HG03457 (cell line): ENCODE results near the gene IL15RA.
"Not testable (repeated sequence)": the region's sequence is repeated elsewhere in the genome, so short reads cannot be mapped to it uniquely, and the experiment has no call there.

Source experiments
- ATAC-seq: cut with Tn5 transposase; IDR thresholded peaks from one replicate; pipeline ENCODE4 v1.9.1; 2021; ENCODE audit warnings: moderate number of reproducible peaks; ENCODE audit not compliant: unreplicated experiment

The IL15RA gene

DNA sequence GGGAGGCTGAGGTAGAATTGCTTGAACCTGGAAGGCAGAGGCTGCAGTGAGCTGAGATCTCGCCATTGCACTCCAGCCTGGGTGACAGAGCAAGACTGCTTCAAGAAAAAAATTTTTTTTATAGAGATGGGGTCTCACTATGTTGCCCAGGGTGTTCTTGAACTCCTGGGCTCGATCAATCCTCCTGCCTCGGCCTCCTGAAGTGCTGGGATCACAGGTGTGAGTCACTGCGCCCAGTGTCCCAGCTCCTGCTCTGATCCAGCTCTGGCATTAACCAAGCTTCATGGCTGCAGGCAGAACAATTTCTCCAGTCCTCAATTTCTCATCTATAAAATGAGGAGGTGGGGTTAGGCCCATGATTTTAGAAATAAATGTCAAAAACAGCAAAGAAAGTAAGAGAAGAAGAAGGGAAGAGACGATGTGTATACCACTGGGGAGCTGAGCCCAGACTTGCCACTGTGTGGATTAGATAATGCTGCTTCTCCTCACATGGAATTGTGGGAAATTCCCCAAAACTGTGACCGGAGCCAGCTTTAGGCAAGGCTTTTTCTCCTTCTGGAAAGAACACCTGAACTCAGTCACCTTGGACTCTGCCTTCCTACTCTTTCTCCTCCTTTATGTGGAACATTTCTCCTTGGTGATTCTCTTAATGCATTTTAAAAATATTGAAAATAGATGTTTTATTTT is 25.5 kb downstream of the IL15RA start:
- no peak for ATAC-seq

DNA sequence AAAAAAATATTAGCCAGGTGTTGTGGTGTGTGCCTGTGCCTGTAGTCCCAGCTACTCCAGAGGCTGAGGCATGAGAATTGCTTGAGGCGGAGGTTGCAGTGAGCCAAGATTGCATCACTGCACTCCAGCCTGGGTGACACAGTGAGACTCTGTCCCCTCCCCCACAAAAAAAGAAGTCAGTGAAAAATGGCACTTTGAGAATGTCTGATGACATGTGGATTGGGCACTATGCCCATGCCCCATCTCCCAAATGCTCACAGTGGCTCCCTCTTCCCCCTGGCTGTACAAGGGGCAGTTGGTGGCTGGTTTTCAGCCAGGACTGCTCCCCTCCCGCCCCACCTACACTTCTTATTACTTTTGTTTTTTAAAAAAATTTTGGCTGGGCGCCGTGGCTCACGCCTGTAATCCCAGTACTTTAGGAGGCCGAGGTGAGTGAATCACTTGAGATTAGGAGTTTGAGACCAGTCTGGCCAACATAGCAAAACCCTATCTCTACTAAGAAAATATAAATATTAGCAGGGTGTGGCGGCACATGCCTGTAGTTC is 26.1 kb downstream of the IL15RA start:
- ATAC-seq, result no peak

DNA sequence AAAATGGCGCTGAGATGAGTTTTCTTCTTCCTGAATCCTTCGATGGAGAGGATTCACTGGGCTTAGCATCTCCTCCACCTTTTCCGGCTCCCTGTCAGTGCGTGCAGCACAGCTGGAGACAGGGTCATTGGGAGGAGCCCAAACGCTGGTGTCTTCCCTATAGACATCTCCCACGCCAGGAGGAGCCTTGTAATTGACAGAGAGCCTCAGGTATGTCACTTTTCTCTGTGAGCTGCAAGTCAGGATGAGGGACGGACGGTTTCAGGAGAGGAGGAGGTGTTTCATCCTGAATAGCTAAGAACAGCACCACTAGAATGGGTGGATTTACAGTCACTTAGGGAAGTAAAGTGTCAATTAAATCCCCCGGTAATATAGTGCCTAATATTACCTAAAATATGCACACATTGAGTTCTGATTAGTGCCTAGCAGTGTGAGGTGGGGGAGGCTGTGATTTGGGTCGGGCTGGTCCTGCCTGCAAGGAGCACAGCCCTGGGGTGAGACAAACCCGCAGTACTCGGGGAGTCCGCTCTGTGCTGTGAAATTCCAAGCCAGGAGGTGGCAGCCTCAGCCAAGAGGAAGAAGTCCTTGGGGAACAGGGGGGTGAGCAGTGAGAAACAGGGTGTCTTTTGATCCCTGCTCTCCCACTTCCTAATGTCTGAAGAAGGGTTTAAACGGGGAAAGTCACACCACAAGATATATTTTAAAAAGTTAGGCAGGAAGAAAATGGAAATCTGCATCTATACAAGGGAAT is 28.2 kb downstream of the IL15RA start:
- no peak for ATAC-seq

DNA sequence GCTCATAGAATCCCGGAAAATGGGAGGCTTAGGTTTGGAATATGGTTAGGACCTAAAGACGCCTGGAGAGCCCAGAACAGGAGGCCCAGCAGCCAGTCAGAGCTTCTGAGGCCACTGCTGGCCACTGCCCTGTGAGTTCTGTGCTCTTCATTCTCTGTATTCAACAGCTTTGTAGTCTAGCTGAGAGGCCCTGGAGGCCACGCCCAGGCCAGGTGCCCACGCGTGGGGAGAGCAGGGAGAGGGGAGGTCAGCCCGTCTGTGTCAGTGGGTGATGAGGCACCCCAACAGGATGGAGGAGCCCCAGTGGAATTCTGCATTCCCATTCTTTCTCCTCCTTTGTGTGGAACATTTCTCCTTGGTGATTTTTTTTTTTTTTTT is 29.1 kb downstream of the IL15RA start:
- ATAC-seq, result no peak

DNA sequence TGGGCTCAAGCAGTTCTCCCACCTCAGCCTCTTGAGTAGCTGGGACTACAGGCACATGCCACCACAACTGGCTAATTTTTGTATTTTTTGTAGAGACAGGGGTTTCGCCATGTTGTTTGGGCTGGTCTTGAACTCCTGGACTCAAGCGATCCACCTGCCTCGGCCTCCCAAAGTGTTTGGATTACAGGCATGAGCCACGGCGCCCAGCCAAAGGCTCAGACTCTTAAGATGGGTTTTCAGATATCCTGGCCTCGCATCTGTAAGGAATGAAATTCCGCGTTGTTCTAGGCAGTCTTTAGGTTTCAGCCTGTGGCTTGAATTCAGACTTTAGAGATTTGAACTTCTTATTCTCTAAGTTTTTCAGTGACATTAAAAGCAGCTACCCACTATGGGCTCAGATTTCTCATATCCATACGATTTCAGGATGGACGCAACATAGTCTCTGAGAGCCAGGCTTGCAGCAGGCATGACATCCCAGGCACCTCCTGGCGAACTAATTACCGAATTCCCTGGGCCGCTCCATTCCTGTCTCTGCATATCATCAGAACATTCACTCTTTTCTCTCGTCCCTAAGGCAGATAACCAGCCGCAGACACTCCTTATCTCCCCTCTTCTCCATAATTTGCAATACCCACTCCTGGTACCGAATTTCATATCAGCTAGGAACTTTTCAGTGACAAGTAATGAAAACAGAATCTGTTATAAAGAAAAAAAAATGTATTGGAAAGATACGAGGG is 29.7 kb downstream of the IL15RA start:
- ATAC-seq, result no peak

DNA sequence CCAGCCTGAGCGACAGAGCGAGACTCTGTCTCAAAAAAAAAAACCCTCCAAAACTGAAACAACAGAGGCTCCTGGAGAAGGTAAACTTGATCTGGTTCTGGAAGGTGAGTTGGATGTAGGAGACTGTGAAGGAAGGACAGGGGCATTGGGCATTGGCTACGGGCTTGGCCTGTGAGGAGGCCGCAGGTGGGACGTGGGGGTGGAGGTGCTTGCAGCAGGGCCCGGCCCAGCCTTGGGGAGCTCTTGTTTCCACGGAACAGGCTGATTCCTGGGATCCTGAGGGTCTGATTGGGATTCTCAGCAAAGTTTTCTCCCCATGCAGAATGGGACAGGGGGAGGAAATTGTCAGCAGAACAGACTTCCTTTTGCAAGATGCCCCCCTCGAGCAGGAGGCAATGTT is 30.6 kb downstream of the IL15RA start:
- ATAC-seq, result no peak

DNA sequence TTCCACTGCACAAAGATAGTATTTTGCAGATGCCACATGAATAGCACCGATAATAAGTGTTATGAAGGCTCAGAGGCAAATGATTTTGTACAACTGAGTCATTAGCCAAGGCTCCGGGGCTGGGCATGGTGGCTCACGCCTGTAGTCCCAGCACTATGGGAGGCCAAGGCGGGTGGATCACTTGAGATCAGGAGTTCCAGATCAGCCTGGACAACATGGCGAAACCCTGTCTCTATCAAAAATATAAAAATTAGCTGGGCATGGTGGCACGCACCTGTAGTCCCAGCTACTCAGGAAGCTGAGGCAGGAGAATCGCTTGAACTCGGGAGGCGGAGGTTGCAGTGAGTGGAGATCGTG is 30.9 kb downstream of the IL15RA start:
- not testable (repeated sequence) for ATAC-seq

DNA sequence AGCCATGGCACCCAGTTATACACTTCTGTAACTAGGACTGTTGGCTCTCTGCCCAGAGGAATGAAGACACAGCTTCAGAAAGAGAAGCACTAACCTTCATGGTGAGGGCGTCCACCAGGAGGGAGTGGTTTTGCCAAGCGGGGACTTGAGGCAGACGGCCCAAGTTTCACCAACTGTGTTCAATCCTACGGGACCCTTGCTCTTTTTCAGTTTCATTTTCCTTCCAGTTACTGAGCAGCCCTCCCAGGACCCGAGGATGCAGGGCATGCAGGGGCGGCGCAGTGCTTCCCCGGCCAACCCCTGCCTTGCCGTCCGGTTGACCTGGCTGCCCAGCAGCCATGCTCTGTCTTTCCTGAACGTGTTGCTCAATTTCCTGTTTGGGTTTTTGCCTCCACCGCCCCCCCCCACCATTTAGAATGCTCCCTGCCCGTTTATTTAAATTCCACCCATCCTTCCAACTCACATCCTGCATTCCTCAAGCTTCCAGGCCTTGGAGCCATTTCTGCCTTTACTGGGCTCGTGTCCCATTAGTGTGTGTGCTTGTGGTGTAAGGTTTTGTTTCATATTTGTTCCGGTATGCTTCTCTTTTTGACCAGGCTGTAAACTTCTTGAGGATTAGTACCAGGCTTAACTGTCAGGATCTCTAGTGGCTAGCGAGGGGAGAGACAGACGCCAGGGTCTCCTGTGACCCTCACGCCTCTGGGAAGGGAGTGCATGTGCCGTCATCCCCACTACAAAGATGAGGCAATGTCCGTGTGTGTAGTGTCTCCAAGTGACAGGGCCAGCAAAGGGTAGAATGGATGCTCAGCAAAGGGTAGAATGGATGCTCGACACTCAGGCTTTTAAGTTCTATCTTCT is 31.6 kb downstream of the IL15RA start:
- no peak for ATAC-seq

DNA sequence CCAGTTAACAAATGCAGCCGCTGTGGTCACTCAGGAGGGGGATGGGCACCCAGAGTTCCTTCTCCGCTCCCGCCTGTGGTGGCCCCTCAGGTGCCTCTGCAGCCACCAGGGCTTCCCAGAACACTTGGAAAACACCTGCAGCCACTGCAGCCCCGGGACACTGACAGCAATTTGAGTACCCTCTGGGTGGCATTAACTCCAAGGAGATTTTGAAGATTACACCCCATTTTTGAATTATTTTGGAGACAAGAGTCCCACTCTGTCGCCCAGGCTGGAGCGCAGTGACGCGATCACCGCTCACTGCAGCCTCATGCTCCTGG is 32.2 kb downstream of the IL15RA start:
- ATAC-seq, result no peak

DNA sequence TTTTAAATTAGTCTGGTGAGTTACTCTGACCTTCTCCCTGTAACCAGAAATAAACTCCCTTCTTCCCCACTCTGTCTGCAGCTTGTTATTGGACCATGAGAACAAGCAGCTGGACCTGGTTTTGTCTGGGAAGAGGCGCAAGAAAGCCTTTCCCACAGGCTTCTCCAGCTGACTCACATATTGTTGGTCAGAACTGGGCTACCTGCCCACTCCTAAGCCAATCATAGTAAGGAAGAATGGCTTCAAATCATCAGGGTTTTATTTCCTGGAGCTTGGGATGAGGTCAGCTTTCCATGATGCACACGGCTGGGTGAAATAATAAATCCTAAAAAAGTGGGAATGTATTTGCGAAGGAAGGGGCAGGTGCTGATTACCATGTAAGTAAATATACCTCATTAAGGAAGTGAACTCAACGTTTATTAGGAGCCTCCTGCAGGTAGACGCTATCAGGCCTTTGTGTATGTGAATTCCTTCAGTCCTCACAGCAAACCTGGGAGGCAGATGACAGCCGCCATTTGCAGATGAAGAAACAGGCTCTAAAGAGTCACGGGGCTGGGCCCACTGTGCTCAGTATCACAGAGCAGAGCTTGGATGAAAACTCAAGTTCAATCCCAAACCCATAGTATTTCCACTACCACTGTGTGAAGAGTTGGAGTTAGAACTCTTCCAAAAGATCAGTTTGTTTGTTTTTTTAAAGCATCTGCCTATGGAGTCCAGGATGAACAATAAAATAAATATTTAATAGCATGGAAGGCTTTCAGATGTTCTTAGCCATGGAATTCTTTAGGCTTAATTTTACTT is 32.8 kb downstream of the IL15RA start:
- ATAC-seq, result no peak

DNA sequence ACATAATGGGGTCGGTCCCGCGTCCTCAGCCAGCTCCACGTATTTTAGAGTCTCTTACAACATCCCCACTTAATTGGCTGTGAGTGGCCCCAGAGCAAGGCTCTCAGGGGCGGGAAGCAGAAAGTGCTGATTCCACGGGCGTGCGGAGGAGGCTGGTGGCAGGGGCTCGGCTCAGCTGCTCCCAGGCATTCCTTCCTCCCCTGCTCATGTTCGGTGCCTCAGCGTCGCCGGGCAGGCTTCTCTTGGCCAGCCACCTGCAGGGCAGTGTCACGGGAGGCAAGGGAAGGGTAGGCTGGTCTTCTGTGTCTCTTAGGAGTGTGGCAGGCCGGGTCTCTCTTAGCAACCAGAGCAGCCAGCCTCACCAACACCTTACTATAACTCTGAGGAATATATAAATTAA is 33.8 kb downstream of the IL15RA start:
- no peak for ATAC-seq

DNA sequence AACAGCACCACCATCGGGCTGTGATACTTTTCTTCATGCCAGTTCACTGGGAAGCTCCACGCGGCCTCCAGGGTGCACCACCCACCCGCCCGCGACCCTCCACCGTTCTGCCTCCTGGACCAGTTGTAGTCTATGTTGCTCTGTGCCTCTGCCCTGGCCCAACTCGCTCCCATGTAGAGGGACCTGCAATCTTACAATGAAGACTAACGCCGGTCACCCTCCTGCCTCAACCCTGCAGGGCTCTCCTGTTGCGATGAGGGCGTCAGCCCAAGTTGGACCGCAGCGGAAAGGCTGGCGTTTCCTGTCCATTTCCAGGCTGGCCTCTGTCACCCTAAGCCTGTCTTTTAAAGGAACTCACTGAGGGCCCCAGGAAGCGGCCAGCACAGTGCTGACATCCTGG is 34.9 kb downstream of the IL15RA start:
- ATAC-seq, result no peak

DNA sequence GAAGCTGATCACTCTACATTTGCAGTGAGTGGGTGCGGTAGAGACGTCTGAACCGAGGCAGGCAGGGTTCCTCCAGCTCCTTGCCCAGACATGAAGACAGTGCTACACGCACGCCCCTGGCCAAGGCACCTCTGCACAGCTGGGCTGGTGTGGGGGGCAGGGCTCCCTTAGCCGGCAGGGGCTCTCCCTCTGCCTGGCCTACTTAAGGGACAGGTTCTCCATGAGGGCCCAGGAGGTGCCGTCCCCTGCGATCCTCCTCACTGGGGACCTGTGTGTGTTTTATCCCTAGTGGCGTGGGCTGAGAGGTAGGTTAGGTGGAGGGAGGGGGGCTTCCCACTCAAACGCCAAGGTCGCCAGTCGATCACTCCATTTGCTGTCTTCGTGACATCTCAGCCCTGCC is 35.3 kb downstream of the IL15RA start:
- ATAC-seq, result no peak

DNA sequence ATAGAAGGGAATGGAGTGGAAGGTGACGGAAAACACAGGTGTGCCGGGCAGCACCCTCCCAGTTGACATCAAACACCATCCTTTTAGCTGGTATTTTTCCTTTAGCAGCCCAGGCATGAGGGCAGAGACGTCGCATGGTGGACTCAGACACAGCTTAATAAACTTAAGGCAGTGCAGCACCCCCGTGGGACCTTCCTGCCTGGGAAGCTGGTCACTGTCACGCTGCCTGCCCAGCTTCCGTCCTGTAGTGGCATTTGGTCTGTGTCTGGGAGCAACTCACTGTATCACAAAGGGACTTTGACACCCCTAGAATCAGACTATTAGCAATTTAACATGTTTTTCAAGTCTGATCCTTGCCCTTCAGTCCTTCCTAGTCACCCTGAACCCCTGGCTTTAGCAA is 35.8 kb downstream of the IL15RA start:
- ATAC-seq, result no peak

DNA sequence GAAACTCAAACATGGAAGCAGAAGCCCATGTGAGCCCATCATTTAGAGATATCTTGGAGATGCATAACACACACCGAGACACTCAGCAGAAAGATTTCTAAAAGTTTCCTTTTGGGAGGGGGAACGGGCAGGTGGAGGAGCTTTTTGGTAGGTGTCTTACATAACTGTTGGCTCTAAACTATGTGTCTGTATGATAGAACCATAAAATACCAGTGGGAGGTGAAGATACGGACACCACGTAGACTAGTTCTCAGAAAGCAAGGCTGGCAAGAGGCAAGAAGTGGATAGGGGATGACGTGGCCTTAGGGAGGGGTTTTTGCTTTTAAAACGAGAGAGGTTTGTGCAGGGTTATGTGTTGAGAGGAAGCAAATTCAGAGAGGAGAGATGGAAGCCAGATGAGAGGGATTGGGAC is 36.5 kb downstream of the IL15RA start:
- no peak for ATAC-seq

DNA sequence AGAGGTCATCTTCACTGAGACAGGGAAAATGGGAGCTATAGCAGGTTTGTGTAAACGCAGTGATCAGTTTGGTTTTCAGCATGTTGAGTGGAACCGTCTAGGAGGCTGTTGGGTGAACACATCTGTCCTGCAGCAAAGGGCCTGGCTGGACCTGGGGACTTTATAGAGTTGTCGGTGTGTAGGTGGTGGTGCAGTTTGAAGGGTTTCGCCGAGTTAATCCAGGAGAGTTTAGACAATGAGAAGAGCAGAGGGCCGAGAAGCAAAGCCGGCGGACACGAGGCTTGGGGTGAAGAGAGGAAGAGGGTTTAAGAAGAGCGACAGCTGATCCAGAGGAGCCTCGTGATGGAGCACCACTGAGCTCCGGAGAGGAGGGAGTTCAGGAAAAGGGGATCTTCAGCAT is 39.1 kb downstream of the IL15RA start:
- ATAC-seq, result no peak

DNA sequence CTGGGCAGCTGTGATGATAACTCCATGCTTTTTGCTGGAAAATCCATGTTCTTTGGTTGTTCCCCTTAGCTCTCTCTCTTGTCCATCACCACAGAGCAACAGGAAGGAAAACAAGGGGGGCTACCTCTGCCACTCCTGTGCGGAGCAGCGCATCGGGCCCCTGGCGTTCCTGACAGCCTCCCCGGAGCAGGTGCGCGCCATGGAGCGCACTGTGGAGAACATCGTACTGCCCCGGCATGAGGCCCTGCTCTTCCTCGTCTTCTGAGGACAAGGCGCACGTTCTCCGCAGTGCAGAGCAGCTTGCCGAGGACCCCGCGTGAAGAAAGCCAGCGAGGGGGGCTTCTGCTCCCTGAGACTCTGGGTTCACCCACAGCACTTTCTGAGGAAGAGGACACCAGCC is 40.3 kb downstream of the IL15RA start:
- no peak for ATAC-seq

DNA sequence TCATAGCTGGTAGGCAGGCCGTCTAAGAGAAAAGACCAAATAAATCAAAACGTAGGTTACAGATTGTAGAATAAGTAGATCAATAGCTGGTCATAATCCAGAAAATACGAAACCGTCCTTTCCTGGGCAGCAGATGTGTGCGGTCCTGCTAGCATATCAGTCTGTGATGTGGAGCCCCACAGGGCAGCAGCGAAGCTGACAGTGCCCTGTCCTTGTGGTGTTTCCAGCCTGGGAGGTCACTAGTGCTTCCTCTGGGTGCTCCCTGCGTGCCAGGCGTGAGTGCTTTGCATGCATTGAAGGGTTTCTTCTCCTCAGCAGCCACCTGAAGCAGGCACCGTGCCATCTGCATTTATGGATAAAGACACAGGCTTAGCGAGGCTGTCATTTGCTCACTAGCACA is 41.7 kb downstream of the IL15RA start:
- ATAC-seq, result no peak

DNA sequence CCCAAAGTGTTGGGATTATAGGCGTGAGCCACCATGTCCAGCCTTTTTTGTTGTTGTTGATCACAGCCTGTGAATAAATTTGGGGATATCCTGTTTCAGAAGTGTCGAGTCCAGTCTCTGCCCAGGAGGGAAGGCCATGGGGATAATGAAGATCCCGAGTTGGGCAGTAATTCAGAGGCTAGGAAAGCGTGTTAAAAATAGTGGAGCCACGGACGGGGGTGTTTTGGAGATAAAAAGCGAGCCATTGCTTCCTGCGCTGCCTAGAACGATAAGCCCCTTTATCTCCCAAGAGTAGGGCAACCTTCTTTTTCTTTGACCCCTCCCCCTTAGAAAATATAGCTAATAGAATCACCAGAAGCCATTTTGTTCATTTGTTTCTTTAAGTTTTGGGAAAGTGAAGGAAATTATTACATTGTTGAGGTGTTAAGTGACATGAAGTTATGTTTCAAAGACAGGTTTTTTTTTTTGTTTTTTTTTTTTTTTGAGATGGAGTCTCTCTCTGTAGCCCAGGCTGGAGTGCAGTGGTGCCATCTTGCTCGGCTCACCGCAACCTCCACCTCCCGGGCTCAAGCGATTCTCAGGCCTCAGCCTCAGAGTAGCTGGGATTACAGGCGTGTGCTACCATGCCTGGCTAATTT is 43.3 kb downstream of the IL15RA start:
- ATAC-seq, result no peak

DNA sequence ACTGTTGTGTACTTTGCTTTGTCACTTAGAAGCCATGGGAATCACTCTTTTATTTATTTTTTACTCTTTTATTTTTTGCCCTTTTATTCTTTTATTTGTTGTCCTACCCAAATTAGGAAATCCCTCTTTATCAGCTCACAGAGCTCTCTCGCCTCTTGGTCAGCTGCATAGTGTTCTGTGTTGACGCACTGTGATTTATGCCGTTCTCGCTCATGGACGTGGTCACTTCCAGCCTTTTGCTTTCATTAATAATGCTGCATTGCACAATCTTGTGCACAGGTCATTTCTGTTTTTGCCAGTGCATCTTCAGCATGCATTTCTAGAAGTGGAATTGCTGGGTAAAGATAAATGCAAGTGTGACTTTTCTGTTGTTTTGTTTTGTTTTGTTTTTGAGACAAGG is 45.0 kb downstream of the IL15RA start:
- no peak for ATAC-seq
